ENCODE results near the gene WBP1L.

Gene WBP1L

DNA sequence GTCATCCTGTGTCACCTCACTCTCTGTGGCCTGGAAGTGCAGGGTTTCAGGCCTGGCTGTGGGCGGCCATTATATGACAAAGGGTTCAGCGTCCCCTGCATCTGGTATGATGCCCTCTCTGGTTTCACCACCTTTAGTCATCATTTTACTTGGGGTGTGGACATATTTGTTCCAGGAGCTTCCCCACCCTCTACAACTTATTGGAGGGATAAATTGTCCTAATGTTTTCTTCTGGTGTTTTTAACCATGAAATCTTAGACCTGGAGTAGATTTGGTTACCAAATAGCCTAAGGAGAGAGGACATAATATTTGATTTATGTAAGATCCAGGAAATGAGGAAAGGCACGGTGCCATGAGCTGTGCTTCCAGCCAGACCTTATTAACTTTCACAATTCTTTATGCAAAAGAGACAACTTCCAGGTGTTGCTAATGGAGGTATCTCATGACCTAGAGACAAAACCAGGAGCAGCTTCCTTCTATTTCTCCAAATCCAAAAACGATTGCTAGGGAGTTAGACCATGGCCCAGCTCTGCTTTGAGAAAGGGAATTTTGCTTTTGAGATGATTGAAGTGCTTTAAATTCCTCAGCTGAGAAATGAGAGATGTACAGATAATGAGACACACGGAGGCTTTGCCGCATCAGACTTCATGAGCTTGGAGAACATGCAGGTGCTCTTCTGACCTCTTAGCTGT is 20.9 kb downstream of the WBP1L start:
- TF ChIP-seq, protein P1, sequence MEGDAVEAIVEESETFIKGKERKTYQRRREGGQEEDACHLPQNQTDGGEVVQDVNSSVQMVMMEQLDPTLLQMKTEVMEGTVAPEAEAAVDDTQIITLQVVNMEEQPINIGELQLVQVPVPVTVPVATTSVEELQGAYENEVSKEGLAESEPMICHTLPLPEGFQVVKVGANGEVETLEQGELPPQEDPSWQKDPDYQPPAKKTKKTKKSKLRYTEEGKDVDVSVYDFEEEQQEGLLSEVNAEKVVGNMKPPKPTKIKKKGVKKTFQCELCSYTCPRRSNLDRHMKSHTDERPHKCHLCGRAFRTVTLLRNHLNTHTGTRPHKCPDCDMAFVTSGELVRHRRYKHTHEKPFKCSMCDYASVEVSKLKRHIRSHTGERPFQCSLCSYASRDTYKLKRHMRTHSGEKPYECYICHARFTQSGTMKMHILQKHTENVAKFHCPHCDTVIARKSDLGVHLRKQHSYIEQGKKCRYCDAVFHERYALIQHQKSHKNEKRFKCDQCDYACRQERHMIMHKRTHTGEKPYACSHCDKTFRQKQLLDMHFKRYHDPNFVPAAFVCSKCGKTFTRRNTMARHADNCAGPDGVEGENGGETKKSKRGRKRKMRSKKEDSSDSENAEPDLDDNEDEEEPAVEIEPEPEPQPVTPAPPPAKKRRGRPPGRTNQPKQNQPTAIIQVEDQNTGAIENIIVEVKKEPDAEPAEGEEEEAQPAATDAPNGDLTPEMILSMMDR (IDR thresholded peaks at IDR 0.05; ENCODE audit: low read depth, low read length) = no peak
- H3K4me3 ChIP-seq (ENCODE audit: low read depth, low read length) = no peak overlapping the region
- in situ Hi-C loops (cut with HindIII; ENCODE audit: low sequenced_read_pairs) = no loop called here
- DNase-seq (ENCODE audit: low read depth, low spot score) = no peak

DNA sequence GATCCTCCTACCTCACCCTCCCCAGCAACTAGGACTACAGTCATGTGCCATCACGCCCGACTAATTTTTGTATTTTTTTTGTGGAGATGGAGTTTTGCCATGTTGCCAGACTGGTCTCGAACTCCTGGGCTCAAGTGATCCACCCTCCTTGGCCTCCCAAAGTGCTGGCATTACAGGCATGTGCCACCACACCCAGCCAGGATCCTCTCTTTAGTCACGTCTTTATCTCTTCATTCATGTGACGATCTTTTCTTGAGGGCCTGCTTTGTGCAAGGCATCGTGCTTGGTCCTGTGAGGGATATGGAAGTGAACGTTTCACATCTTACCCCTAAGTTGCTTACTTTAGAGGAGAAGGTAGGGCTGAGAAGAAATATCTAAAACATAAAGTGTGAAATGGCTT is 21.6 kb downstream of the WBP1L start:
- no peak for DNase-seq (ENCODE audit: low read depth, low spot score)
- in situ Hi-C loops (cut with HindIII; ENCODE audit: low sequenced_read_pairs) = no loop called here
- no peak overlapping the region for H3K4me3 ChIP-seq (ENCODE audit: low read depth, low read length)
- TF ChIP-seq, protein P1 (IDR thresholded peaks at IDR 0.05; ENCODE audit: low read depth, low read length) = no peak

DNA sequence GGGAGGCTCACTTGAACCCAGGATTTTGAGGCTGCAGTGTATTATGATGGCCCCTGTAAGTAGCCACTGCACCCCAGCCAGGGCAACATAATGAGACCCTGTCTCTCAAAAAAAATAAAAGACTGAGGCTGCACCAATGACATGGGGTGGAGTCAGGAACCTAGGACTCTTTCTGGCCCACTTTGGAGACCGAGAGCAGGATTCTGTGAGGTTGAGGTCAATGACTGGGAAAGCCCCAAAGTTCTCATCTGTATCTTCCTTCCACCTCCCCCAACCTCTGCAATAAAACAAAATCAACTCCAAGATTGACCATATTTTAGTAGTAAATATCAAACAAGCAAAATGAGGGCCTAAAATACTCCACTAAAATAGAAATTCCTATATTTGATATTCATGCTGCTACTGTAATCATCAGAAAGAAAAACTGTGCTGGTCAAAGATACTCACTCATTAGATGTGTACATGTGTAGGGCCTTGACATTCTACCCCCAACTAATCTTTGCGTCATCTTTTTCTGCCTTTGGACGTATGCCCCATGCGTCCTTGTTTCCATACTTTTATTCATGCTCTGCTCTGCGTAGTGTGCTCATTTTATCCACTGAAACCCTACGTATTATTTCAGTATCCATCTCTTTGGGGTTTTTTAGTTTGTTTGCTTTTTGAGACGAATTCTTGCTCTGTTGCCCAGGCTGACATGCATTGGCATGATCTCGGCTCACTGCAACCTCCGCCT is 23.8 kb downstream of the WBP1L start:
- no peak for DNase-seq (ENCODE audit: low read depth, low spot score)
- in situ Hi-C loops (cut with HindIII; ENCODE audit: low sequenced_read_pairs) = no loop called here
- no peak overlapping the region for H3K4me3 ChIP-seq (ENCODE audit: low read depth, low read length)
- TF ChIP-seq, protein P1 (IDR thresholded peaks at IDR 0.05; ENCODE audit: low read depth, low read length) = no peak

DNA sequence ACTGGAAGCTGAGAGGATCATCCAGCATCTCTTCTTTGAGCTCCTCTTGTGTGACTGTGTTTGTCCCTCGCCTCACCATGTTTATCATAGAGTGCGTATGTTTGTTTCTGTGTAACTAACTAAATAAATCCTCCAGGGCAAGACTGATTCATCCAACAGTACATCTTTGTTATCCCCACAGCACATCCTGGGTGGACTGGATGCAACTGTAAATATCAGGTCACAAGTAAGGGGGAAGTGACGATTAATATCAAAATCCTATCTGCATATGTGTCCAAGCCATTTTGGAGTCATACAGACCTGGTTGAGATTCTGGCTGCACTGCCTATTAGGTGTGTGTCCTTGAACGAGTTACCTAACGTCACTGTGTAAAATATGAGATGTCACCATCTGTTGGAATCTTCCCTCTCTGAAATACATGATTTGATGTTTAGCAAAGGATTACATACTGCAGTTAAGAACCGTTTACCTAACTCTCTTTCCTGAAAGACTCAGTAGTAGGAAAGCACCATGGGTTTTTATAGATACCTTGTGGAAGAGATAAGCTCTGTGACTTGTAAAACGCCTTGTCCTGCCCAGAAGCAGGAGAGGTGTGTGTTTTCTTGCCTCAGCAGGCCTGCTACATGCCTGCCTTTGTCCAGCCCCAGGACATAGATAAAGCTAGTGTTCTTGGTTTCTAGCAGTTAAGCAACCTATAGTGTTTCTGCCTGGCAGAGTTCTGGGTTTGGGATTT is 25.8 kb downstream of the WBP1L start:
- no peak for DNase-seq (ENCODE audit: low read depth, low spot score)
- H3K4me3 ChIP-seq (ENCODE audit: low read depth, low read length) = no peak overlapping the region
- TF ChIP-seq, protein P1 (IDR thresholded peaks at IDR 0.05; ENCODE audit: low read depth, low read length) = no peak
- in situ Hi-C loops (cut with HindIII; ENCODE audit: low sequenced_read_pairs) = no loop called here

DNA sequence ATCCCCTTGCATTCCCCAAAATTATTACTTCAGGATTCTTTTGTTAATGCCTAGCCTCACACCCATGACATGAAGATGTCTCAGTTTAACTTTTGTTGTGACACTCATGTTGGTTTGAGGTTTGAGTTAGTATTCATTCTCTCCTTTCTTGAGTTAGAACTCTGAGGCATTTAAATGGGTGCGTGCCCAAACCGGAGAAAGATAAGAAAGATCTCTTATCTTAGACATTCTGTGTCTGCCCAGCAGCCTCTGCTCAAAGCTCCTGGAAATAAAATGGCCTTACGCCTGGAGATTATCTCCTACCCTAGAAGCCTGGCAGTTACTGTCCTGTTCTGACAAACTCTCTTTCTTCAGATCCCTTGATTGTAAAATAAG is 26.3 kb downstream of the WBP1L start:
- H3K4me3 ChIP-seq (ENCODE audit: low read depth, low read length) = no peak overlapping the region
- TF ChIP-seq, protein P1 (IDR thresholded peaks at IDR 0.05; ENCODE audit: low read depth, low read length) = no peak
- in situ Hi-C loops (cut with HindIII; ENCODE audit: low sequenced_read_pairs) = no loop called here
- DNase-seq (ENCODE audit: low read depth, low spot score) = no peak

DNA sequence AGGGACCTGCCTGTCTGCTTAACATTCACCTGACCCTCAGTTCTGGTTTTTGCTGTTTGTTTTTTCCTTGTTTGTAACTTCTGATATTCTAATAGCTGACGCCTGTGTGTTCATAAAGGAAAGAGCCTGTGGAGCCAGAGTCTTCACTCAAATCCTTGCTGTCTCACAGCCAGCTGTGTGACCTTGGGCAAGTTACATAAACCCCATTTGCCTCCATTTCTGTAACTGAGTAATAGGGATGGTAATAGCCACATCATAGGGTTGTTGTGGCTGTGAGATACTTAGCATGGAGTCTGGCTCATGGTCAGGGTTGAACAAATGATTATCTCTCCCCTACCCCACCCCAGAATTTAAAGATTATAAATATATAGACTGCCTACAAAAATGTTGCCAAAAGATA is 27.0 kb downstream of the WBP1L start:
- DNase-seq (ENCODE audit: low read depth, low spot score) = no peak
- no peak overlapping the region for H3K4me3 ChIP-seq (ENCODE audit: low read depth, low read length)
- TF ChIP-seq, protein P1 (IDR thresholded peaks at IDR 0.05; ENCODE audit: low read depth, low read length) = no peak
- in situ Hi-C loops (cut with HindIII; ENCODE audit: low sequenced_read_pairs) = no loop called here
